PC-3 (cell line): ENCODE data around the gene CYP27B1. TPM values are rescaled to one million over a fixed set of nuclear protein-coding genes. Genes with fewer than 3 reads are reported as not detected.

ENCODE experiments used
- ATAC-seq: fragments of 200-7000 bp; cut with Tn5 transposase; 2 replicates; pipeline ENCODE4 v1.9.1; 2020; ENCODE audit warnings: mild to moderate bottlenecking, moderate library complexity
- BruUV-seq: library from RNA; stranded (reverse); fragments of 400-500 nt; replicated peaks from 2 replicates; lab custom pipeline; 2021; lab: Mats Ljungman, UMichigan
- CTCF ChIA-PET: fragments of 300-600 bp; sonication (Branson Sonifier 250); formaldehyde crosslinking; loops from one replicate; lab custom pipeline; 2022; ENCODE audit warnings: antibody characterized with exemption; lab: Charles Lee
- POLR2A ChIA-PET: fragments of 300-600 bp; sonication (Branson Sonifier 250); formaldehyde crosslinking; loops from one replicate; lab custom pipeline; 2022; ENCODE audit warnings: antibody characterized with exemption; ENCODE audit not compliant: unreplicated experiment; lab: Charles Lee
- DNase-seq: peaks from one replicate; pipeline ENCODE4 v3.0.0-alpha.2; 2015
- H2AFZ ChIP-seq: fragments of 300-600 bp; sonication (generic); 2 replicates; pipeline ENCODE4 v1.6.0; 2016; ENCODE audit warnings: antibody characterized with exemption, low read length
- H3F3A ChIP-seq: fragments of 300-600 bp; sonication (generic); one replicate; pipeline ENCODE4 v1.6.0; 2017; ENCODE audit warnings: antibody characterized with exemption, low read length, control low read depth, mild to moderate bottlenecking; ENCODE audit not compliant: unreplicated experiment
- H3K27ac ChIP-seq: fragments of 300-600 bp; sonication (generic); 2 replicates; pipeline ENCODE4 v1.5.1; 2016; ENCODE audit warnings: mild to moderate bottlenecking, low read length
- H3K27me3 ChIP-seq: fragments of 300-600 bp; sonication (generic); 2 replicates; pipeline ENCODE4 v1.6.1; 2016; ENCODE audit warnings: low read length, mixed read lengths
- H3K36me3 ChIP-seq: fragments of 300-600 bp; sonication (generic); 2 replicates; pipeline ENCODE4 v1.6.1; 2016; ENCODE audit warnings: low read depth, mixed run types, low read length, mixed read lengths
- H3K4me1 ChIP-seq: fragments of 300-600 bp; sonication (generic); 2 replicates; pipeline ENCODE4 v1.5.1; 2016; ENCODE audit warnings: low read length; ENCODE audit not compliant: insufficient read depth
- H3K4me2 ChIP-seq: fragments of 300-600 bp; sonication (generic); 2 replicates; pipeline ENCODE4 v1.6.0; 2016; ENCODE audit warnings: low read length
- H3K4me3 ChIP-seq: fragments of 300-600 bp; sonication (generic); 2 replicates; pipeline ENCODE4 v1.5.1; 2016; ENCODE audit warnings: mild to moderate bottlenecking, low read length, mixed read lengths
- H3K79me2 ChIP-seq: fragments of 300-600 bp; sonication (generic); 2 replicates; pipeline ENCODE4 v1.6.1; 2017; ENCODE audit warnings: low read length, mixed read lengths
- H3K9ac ChIP-seq: fragments of 300-600 bp; sonication (generic); 2 replicates; pipeline ENCODE4 v1.6.0; 2016; ENCODE audit warnings: mild to moderate bottlenecking, low read length
- H3K9me2 ChIP-seq: fragments of 300-600 bp; sonication (generic); replicated peaks from 2 replicates; pipeline ENCODE4 v1.6.1; 2016; ENCODE audit warnings: mixed run types, low read length, mixed read lengths
- H3K9me3 ChIP-seq: fragments of 300-600 bp; sonication (generic); 2 replicates; pipeline ENCODE4 v1.6.1; 2016; ENCODE audit warnings: low read length, mixed read lengths
- H4K20me1 ChIP-seq: fragments of 300-600 bp; sonication (generic); 2 replicates; pipeline ENCODE4 v1.6.1; 2016; ENCODE audit warnings: low read length, mixed read lengths
- CTCF ChIP-seq: fragments of 300-600 bp; sonication (generic); conservative IDR thresholded peaks from 2 replicates; pipeline ENCODE4 v1.5.1; 2017; ENCODE audit warnings: antibody characterized with exemption, low read depth, mild to moderate bottlenecking, low read length
- EZH2 ChIP-seq: fragments of 300-600 bp; sonication (generic); IDR thresholded peaks from one replicate; pipeline ENCODE4 v1.6.1; 2017; ENCODE audit warnings: antibody characterized with exemption, mild to moderate bottlenecking, low read length; ENCODE audit not compliant: unreplicated experiment
- EZH2phosphoT487 ChIP-seq: fragments of 300-600 bp; sonication (generic); IDR thresholded peaks from 2 replicates; pipeline ENCODE4 v1.6.1; 2018; ENCODE audit warnings: mild to moderate bottlenecking, antibody characterized with exemption, low read length, borderline replicate concordance
- intact Hi-C: fragments of 100-400 bp; cut with micrococcal nuclease; formaldehyde crosslinking; loops from 2 replicates; pipeline ENCODE4 v1.9.0; 2023
- total RNA-seq: library from RNA; depleted of rRNA; stranded (reverse); fragments of >200 nt; gene quantifications from 2 replicates; pipeline ENCODE4 v1.2.3, GENCODE V29; 2014

The CYP27B1 gene
- total RNA-seq, 1 experiment from 2014 or later: 8.1 TPM

- peak overlapping the region; percentile 86 for H3K4me3 ChIP-seq
- H3F3A ChIP-seq: peaks cover 4% of the 10 kb centered on the region
- intact Hi-C loops: no loop called here
- BruUV-seq: TSS peak; percentile 22
- peak overlapping the region; percentile 97 for H3K4me2 ChIP-seq
- peaks cover 3% of the 10 kb centered on the region; the same call in 1 of the 2 replicates for H3K79me2 ChIP-seq
- no peaks in the 10 kb centered on the region for H3K9me3 ChIP-seq
- H4K20me1 ChIP-seq: no peaks in the 10 kb centered on the region
- POLR2A ChIA-PET: interaction anchor here (0.5 to 0.6 kb wide), 3 partner anchors 10 to 219 kb away, joined by 3 to 5 read pairs (median 4); no protein-coding TSS in a partner anchor
- no peak for DNase-seq
- H2AFZ ChIP-seq: peak overlapping the region; percentile 76; the same call in 1 of the 2 replicates
- H3K36me3 ChIP-seq: peaks cover 18% of the 10 kb centered on the region
- H3K9ac ChIP-seq: peak overlapping the region; percentile 88; the same call in 1 of the 2 replicates
- H3K27me3 ChIP-seq: peaks cover 7% of the 10 kb centered on the region
- TF ChIP-seq EZH2: no peak
- no peak for TF ChIP-seq CTCF
- TF ChIP-seq EZH2phosphoT487: no peak
- H3K4me1 ChIP-seq: no peaks in the 10 kb centered on the region; the same call in 1 of the 2 replicates
- no peak overlapping the region for H3K27ac ChIP-seq
- CTCF ChIA-PET: interaction anchor here (1.2 kb wide), 1 partner anchor 18 kb away, joined by 3 read pairs; no protein-coding TSS in a partner anchor
- ATAC-seq: no peak; the same call in 1 of the 2 replicates
- H3K9me2 ChIP-seq: no peaks in the 10 kb centered on the region
Measured at GRCh38 chr12:57744194-57744776, 22.6 kb downstream of the CYP27B1 start.

GRCh38 chr12:57743769-57744168, 23.1 kb downstream of the CYP27B1 start:
- no peaks in the 10 kb centered on the region for H4K20me1 ChIP-seq
- H3K4me1 ChIP-seq: no peaks in the 10 kb centered on the region; the same call in 1 of the 2 replicates
- no peaks in the 10 kb centered on the region for H3K79me2 ChIP-seq
- H3K9ac ChIP-seq: no peak overlapping the region
- no peak overlapping the region for H3K4me3 ChIP-seq
- H2AFZ ChIP-seq: no peak overlapping the region
- BruUV-seq: no TSS peak
- no peak overlapping the region for H3K4me2 ChIP-seq
- CTCF ChIA-PET: no interaction called here
- peaks cover 13% of the 10 kb centered on the region; the same call in 1 of the 2 replicates for H3K36me3 ChIP-seq
- H3K9me2 ChIP-seq: no peaks in the 10 kb centered on the region
- H3K27me3 ChIP-seq: peaks cover 12% of the 10 kb centered on the region
- TF ChIP-seq EZH2 (no peak), EZH2phosphoT487 (no peak), CTCF (no peak)
- POLR2A ChIA-PET: interaction anchor here (0.6 kb wide), 2 partner anchors 9 to 219 kb away, joined by 3 to 5 read pairs; no protein-coding TSS in a partner anchor
- ATAC-seq (no peak), DNase-seq (no peak)
- H3K27ac ChIP-seq: no peak overlapping the region
- intact Hi-C loops: no loop called here
- peaks cover 4% of the 10 kb centered on the region for H3F3A ChIP-seq
- H3K9me3 ChIP-seq: no peaks in the 10 kb centered on the region
